Breast epithelium (tissue), 3 donors: Measurements from ENCODE around the gene ATP1A2.

Experiments used
- CTCF ChIP-seq, 3 donors: fragments of 450-650 bp; IDR thresholded peaks; one replicate each; pipeline ENCODE4 v1.5.1; 2016 to 2017; ENCODE audit warnings: antibody characterized with exemption in 3 of 3, mild to moderate bottlenecking in 3 of 3, moderate library complexity in 3 of 3
- POLR2A ChIP-seq: fragments of 450-650 bp; IDR thresholded peaks from one replicate; pipeline ENCODE4 v1.6.1; 2016; ENCODE audit warnings: antibody characterized with exemption, mild to moderate bottlenecking, moderate library complexity
- POLR2AphosphoS5 ChIP-seq, 3 donors: sonication (generic); formaldehyde crosslinking; IDR thresholded peaks; one replicate each; pipeline ENCODE4 v1.6.1; 2017; ENCODE audit warnings: antibody characterized with exemption in 3 of 3

- TF ChIP-seq POLR2A (no peak), CTCF (IDR thresholded peaks at IDR 0.05) (no peak), POLR2AphosphoS5 (IDR thresholded peaks at IDR 0.05) (no peak)
Observed at GRCh38 chr1:160101717-160102522, 13.6 kb upstream of the ATP1A2 start.
